Femur (tissue), 1 donor: ENCODE measurements around the gene RAB5IF.
"Not testable (repeated sequence)": the region's sequence is repeated elsewhere in the genome, so short reads cannot be mapped to it uniquely, and the experiment has no call there.

Experiments used
- DNase-seq: peaks from one replicate; pipeline ENCODE4 v3.0.0-alpha.2; 2017

Gene RAB5IF

DNA sequence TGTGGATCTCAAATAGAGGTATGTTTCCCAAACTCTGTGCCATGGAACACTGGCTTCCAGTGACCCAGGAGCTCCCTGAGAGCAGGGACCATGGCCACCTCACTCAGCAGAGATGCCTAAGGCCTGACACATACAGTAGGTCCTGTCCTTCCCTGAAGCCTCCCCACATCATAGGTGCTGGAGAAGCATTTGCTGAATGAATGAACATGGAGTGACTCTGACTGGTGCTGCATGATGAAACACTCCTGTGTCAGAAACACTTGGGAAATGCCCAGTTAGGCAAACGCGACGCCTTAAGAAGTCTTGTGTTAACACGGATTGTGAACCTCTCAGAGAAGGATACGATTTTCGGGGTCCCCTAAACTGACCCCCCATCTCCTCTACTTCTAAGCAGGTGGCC is 26.1 kb downstream of the RAB5IF start:
- DNase-seq = no peak

DNA sequence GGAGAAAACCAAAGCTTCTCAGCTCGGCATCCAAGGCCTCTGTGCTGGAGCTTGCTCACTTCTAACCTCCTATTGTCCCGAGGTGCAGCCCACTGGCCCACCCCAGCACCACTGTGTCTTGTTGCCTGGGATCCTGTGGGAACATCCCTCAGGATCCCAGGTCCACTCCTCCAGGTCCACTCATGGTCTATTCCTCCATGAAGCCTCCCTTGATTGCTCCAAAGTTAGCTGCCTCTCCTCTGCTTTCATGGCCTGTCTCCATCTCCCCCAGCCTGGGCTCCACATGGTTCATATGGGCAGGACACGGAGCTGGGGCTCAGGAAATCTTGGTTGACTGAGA is 26.5 kb downstream of the RAB5IF start:
- no peak for DNase-seq

DNA sequence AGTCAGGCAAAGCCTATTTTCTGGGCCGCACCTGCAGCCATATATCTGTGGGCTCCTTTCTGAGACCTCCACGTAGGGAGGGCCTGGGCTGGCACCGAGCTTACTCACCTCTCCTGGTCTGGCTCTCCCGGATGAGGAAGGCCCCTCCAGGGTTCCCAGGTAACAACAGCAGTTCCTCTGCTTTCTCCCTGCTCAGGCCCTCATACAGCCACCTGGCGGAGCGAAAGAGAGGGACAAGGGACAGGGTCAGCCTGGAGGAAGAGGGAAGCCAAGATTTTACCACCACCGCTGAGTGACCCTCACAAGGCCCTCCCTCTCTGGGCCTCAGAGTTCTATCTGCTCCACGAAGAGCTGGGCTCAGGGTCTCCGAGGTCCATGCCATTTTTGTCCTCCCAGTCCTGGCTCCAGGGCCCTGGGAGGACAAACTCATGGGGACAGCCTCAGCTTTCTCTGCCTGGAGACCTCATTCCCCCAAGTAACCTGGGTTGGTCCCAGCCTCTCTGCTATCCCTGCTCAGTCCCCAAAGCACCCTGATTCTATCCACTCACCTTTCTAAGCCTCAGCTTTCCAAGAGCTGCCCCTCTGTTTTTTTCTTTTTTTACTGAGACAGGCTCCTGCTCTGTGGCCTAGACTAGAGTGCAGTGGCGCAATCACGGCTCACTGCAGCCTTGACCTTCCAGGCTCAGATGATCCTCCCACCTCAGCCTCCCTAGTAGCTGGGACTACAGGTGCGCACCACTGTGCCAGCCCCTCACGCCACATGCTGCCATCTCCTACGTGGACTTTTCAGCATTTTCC is 27.1 kb downstream of the RAB5IF start:
- DNase-seq = no peak

DNA sequence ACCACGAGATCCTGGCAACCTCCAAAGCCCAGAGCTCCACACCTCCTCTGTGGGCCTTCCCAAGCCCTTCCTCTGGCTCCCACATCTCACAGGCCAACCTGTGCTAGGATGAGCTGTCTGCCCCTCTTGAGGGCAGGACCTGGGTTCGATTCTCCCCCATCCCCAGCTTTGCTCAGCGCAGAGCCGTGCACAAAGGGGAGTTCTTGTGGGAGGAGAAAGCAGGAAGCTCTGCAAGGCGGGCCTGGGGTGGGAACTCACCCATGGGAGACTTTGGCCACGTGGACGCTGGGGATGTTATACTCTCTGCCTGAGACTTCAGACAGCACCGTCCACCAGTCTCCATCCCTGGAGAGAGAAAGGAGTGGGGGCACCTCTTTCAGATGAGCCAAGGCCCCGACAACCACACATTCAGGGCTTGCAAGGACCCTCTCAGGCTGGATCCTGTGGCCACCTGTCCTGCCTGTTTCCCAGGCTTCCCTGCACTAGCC is 27.8 kb downstream of the RAB5IF start:
- DNase-seq = no peak

DNA sequence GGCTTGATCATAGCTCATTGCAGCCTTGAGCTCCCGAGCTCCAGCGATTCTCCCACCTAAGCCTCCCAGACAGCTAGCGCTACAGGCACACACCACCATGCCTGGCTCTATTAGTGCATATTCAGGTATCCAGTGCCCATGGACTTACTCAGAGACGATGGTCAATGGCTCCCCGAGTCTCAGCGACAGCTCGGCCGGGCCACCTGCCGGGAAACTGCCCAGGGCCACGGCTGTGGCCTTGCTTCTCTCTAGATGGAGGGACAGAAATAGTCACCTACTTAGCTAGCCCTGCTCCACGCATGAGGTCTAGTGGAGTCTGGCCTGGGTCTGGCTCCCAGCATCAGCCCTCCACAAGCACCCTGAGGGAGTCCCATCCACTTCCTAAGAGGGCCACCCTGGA is 28.8 kb downstream of the RAB5IF start:
- DNase-seq = no peak

DNA sequence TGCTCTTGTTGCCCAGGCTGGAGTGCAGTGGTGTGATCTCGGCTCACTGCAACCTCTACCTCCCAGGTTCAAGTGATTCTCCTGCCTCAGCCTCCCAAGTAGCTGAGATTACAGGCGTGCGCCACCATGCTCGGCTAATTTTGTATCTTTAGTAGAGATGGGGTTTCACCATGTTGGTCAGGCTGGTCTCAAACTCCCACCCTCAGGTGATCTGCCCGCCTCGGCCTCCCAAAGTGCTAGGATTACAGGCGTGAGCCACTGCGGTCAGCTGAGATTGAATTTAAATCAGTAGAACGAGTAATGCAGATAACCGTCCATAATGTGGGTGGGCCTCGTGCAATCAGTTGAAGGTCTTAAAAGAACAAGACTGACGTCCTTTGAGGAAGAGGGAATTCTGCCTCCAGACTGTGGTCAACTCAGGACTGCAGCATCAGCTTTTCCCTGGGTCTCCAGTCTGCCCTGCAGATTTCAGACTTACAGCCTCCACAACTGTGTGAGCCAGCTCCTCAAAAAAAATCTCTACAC is 33.4 kb downstream of the RAB5IF start:
- not testable (repeated sequence) for DNase-seq

DNA sequence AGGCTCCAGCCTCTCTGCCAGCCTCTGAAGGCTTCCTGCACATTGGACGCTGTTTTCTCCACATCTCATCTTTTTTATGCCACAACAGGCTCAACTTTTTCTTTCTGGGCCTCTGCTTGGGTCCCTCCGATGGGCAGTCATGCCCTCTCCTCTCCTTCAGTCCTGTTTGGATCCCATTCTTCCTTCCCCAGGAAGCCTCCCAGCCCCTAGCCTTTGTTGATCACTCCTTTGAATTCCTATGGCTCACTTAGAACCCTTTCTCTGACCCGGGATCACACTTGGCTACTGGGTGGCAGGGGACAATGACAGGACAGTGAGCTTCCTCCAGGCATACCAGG is 35.9 kb downstream of the RAB5IF start:
- DNase-seq = no peak

DNA sequence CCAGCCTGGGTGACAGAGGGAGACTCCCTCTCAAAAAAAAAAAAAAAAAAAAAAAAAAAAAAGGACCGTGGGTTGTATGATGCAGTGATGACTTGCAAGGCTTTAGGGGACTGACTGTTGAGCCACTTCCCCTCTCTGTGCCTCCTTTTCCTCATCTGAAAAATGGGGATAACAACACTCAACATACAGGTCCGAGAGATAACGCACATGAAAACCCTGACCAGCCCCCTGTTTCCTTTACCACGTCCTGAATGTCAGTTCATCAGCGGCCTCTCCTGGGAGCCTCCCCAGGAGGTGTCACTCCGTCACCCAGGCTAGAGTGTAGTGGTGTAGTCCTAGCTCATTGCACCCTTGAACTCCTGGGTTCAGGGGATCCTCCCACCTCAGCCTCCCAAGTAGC is 36.6 kb downstream of the RAB5IF start:
- DNase-seq = no peak

DNA sequence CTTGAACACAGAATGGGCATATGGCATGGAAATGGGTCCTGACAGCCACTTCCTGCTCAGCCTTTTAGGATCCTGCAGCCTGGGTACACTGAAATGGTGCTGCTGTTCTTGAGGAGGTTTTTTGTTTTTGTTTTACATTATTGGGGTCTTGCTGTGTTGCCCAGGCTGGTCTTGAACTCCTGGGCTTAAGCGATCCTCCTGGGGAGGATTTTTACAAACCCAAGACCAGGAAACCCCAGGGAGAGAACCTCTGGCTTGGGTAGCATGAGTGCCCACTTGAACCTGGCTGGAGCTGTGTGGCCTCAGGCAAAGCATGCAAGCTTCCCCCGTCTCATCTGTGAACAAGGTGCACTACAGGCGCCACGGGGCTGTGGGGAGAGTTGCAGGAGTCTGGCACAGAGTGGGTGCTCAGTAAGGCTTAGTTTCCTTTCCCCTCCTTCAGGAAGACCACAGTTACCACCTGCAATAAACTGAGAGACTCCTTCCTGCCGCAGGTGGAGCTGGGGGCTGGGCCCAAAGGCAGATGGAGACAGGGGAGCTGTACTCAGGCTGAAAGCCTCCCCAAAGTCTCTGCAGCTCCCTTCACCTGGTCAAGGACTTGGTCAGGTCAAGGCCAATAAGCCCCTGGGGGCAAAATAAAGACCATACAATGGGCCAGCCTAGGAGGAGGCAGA is 38.6 kb downstream of the RAB5IF start:
- DNase-seq = no peak

DNA sequence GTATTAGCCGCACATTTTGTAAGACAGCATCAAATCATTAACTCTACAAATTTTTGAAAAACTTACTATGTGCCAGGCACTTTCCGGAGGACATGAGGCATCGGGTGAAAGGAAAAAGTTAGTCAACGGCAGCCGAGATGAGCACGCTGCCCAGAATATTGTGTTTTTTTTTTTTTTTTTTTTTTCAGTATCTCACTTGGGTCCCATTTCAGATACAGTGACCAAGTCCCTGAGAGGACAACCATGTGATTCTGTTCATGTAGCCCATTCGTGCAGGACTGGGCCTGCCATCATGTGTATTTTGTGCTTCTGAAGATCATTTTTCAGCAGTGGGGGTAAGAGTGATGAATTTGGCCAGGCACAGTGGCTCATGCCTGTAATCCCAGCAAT is 39.1 kb downstream of the RAB5IF start:
- no peak for DNase-seq

DNA sequence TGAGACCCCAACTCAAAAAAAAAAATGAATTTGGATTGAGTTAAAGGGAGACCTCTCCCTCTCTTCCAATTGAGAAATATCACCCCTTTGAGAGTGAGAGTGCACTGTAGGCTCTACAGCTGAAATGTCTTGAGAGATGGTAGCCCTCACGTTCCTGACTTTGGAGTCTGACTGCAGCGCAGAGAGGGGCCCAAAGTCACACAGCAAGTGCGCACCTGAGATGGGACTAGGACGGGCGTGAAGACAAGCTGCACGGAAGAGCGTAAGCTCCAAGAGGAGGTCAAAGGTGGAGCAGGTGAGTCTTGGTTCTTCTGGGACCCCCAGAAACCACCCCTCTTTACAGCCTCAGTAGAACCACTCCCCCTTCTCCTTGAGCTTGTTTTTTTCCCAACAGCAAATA is 39.8 kb downstream of the RAB5IF start:
- no peak for DNase-seq

DNA sequence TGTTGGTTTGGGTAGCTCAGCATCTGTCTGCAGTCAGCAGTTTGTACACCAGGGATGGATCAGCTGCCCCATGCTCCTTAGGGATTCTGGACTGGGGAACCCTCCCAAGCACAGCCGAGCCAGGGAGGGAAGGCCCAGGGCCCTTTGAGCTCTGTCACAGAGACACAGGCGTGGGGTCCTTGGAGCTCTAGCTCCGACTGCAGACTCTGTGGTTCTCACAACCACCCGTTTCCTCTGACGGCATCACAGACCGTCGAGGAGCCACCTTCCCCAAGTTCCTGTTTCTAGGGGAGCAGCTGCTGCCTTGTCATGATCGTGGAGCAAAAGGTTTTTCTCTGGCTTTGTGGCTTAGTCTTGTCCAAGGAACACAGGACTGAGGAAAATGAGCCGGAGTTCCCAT is 40.4 kb downstream of the RAB5IF start, which contains the start of gene SLA2:
Gene SLA2 (minus strand): TSS at position 199 of the 400 bp plus-strand sequence. CDS start 4,861 bp downstream, outside the sequence.
- peak; percentile 60 for DNase-seq

DNA sequence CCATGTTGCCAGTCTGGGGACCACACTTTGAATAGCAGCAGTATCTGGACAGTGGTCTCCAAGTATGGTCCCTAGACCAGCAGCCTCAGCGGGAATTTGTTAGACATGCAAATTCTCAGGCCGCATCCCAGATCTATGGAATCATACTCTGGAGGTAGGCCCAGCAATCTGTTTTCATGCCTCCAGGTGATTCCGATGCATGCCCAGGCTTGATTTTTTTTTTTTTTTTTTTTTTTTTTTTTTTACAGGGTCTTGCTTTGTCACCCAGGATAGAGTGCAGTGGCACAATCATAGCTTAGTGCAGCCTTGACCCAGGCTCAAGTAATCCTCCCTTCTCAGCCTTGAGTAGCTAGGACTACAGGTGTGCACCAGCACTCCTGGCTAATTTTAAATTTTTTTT is 41.1 kb downstream of the RAB5IF start:
- DNase-seq = no peak

DNA sequence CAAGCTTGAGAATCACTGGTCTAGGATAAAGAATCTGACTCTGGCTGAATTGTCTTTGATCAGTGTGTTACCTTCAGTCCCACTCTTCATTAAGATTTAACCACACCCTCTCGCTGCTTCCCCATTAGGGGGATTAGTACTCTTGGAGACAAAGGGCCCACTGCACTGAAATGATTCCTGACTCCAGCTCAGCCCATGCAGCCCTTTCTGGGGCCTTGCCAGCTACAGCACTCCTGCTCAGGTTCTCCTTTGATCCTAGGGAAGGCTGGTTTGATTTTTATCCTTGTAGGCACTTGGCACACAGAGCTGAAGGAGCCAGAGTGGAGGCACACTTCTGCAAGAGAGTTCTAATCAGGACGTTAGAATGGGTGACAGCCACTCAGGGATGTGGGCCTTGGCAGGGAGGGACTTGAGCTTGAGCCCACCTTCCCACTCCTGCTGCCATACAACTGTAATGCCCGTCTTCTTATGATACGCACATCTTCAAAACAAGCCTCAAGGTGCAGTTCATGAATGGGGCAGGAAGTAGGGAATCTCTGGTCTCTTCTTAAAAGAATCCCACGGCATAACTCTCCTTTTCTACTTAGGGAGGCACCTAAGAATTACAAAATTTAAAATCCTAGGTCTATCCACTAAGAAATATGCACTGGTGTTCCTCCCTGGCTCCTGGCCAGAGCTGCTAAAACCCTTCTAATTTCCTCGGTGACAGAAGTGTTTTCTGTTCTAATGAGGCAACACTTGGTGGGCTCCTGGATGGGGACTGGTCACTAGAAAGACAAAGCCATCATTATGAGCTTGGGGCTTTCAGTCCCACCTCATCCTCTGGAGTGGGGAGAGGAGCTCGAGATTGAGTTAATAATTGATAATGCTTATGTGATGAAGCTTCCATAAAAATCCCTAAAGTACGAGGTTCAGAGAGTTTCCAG is 41.9 kb downstream of the RAB5IF start:
- no peak for DNase-seq

DNA sequence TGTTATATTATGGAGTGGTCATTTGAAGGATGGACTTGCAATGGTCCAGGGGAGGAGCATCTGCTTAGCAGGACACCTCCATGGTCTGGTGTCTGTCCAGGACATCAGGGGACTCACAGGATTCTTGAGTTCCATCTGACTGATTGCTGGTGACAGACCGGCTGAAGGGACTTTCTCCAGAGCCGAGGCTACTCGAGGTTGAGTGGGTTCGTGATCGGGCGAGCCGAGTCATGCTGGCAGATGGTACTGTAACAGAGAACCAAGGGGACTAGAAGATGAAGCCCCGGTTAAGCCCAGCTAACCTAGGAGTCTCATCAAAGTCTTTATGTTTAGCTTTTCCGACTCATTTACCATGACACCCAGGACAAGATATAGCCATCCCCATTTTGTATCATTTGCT is 47.9 kb downstream of the RAB5IF start:
- DNase-seq = no peak

DNA sequence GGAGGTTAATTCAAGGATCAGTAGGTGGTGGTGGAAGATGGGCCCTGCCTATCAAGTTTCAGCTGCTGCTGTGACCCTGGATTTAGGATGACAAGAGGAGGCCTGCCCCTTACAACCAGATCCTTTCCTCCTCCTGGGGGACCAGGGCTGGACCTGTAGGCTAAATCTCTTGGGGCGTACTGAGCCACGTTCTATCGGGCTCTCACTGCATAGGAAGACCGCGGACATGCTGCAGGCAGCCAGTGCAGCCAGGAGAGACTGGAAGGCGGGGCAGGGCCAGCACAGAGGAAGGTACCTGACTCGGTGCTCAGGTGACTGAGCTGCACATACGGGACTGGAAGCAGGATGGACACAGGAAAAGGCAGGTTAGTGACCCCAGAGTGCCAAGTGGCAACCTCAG is 48.9 kb downstream of the RAB5IF start:
- no peak for DNase-seq

DNA sequence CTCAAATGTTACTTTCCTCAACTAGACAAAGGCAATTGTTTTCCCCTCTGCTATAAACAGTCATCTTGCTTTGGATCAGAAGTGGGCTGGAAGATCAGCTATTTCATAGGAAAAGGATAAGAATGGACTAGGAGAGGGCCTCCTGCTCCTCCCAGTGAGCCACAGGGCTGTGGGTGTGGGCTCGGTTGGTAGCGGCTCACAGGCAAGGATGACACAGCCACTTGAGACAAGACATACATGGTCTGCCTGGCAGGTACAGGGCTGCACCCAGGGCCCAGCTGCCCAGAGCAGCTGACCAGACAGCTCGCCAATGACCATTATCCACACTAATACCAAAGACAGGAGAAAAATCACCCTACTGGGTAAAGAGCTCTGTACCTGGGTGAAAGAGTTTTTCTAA is 49.4 kb downstream of the RAB5IF start:
- no peak for DNase-seq

DNA sequence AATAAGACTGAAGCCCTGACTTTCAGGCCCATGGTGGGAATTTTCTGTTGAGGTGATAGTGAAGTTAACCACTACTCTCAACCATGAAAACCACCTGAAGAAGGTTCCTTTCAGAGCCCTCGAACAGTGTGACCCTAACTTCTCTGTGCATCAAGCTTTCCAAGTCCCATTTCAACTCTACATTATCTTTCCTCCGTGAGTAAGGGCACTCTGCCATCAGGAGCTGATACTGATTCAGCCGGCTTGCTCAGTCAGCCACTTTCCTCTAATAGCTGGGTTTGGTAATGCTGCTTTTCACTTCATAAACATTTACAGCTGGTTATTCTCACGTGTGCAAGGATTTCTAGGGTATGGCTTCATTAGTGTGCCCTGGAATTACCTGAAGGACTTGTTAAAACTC is 51.2 kb downstream of the RAB5IF start:
- DNase-seq = no peak

DNA sequence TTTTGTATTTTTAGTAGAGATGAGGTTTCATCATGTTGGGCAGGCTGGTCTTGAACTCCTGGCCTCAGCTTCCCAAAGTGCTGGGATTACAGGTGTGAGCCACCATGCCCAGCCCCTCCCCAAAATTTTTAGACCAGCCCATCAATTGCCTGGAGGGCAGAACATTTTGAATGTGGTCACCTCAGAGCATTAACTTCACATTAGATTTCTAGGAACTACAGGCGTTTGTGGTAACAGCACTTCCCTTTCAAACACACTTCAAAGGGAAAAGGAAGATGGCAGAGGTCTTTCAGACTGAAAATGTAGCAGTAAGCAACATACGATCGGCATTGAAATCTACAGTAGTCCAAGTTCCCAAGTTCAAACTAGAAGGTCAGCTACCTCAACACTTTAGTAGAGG is 52.7 kb downstream of the RAB5IF start:
- no peak for DNase-seq
